Stimulated activated CD8-positive, alpha-beta memory T cell treated with anti-CD3 and anti-CD28 coated beads, Interleukin-4, amount 100 ng/mL, for 4 hours (primary cell): ENCODE results near the gene GDI1.
"Not testable (repeated sequence)": the region's sequence is repeated elsewhere in the genome, so short reads cannot be mapped to it uniquely, and the experiment has no call there.

ENCODE experiments used
- DNase-seq, 2 donors: peaks; one replicate each; pipeline ENCODE4 v3.0.0-alpha.2; 2020; ENCODE audit warnings: low read depth in 2 of 2, low spot score in 1 of 2

Gene GDI1

GRCh38 chrX:154436983-154437752 is at the start of gene GDI1:
Gene GDI1, plus strand, starts transcription at chrX:154437154. Its CDS starts 101 bp downstream, at chrX:154437255.
- no peak for DNase-seq

DNA sequence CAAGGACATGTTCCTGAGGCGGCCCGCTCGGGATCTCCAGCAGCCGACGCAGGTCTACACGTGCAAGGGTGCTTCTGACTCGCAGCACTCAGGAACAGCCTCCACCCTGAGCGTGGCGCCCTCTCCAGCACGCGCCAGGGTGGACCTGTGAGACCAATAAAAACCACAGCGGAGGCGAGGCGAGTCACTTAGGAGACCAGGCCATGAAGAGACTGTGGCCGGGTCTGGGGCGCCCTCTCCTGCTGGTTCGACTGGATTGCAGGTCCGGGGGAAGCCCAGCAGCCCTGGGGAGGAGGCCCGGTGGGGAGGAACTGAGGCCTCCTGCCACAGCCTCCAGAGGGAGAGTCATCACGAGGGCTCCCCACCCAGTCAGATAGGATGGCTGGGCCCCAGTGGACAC is 48.9 kb upstream of the GDI1 start:
- not testable (repeated sequence) for DNase-seq

- not testable (repeated sequence) for DNase-seq
Observed at GRCh38 chrX:154388649-154389048, 48.3 kb upstream of the GDI1 start.

DNA sequence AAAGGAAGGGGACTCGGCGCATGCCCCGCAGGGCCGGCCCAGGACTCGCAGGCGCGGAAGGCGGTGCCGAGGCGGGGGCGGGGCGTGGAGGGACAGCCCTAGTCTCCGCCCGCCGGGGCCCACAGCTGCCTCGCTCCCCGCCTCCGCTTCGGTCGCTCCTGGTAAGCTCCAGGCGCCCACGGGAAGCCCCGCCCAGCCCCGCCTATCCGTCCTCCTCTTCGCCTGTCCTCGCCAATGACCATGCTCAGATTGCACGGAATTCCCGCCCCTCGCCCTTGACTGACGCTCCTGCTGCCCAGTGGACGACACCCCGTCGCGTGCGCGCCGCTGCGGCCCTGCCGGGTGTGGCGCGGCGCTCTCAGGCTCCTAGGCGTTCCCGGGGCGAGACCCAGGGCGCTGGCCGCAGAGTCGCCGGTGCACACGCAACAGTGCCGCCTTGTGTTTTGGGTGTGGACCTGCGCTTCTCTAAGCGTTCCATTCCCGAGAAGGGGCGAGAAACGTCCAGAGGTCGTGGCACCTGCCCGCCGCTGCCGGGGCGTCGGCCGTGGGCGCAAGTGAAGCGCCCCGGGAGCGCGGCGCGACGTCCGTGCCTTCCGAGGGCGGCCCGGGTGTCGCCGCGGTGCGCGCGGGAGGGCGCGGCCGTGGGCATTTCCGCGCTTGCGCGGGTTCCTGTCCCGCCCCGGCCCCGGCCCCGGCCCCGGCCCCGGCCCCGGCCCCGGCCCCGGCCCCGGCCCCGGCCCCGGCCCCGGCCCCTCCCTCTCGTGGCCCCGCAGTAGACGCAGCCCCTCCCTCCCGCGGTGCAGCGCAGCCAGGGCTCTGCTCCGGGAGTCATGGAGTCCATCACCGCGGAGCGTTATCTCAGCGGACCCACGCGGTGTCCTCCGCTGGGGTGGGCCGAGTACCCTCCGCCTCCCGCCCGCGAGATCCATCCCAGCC is 46.9 kb upstream of the GDI1 start:
- not testable (repeated sequence) for DNase-seq

- not testable (repeated sequence) for DNase-seq
Observed at GRCh38 chrX:154396363-154396762, 40.6 kb upstream of the GDI1 start.

- DNase-seq = peak in 1 of 2 donors; percentile 46
Observed at GRCh38 chrX:154396973-154397887, 39.7 kb upstream of the GDI1 start.

GRCh38 chrX:154397888-154398667 is 38.9 kb upstream of the GDI1 start, which contains the start of gene RPL10:
Gene RPL10, plus strand, starts transcription at chrX:154398377. Its CDS starts 143 bp downstream, at chrX:154398520.
- peak; percentile 69 to 82 for DNase-seq

GRCh38 chrX:154398668-154399526 is 38.1 kb upstream of the GDI1 start:
- DNase-seq = peak; percentile 60 to 64

GRCh38 chrX:154399527-154400368 is 37.2 kb upstream of the GDI1 start:
- no peak for DNase-seq

DNA sequence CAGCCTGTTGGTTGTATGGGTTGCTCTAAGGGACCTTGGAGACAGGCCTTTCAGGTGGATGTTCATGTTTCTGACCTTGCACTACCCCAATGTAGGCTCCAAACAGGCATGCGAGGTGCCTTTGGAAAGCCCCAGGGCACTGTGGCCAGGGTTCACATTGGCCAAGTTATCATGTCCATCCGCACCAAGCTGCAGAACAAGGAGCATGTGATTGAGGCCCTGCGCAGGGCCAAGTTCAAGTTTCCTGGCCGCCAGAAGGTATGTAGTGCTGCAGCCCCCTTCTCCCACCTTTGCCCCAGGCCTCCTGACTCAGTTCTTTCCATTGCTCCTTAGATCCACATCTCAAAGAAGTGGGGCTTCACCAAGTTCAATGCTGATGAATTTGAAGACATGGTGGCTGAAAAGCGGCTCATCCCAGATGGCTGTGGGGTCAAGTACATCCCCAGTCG is 36.6 kb upstream of the GDI1 start:
- not testable (repeated sequence) for DNase-seq

DNA sequence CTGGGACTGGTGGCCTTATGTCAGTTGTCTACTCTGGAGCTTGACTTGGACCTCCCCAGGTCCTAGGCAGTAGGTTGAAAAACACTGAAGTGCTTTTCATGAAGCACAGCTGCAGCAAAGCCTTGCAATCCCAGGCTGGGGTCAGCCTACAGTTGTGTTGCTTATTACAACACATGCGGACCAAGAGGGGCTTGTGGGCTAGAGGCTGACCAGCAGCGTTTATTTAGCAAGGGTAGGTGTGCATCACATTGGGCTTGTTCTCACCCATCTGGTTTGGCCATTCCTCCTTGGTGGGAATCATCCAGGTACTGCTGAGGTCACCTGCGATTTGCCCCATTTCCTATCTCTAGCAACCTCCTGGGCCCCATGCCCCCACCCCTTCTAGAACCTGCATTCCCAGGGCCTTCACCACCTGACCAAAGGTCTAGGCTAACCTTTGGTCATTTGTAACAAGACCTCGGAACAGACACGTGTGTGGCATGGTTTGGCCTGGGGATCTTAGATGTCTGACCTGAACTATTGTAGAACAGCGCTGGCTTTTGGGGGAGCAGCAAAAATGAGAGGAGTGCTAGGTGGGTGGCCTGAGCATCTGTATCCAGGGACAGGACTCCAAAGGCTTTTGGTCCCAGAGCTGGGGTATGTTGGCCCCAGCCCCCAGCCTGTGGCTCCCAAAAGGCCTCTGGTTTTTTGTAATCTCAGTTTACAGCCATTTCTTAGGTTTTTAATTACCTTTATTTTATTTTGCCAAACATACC is 35.7 kb upstream of the GDI1 start:
- no peak for DNase-seq

- DNase-seq = no peak
Observed at GRCh38 chrX:154401918-154402621, 34.9 kb upstream of the GDI1 start.

DNA sequence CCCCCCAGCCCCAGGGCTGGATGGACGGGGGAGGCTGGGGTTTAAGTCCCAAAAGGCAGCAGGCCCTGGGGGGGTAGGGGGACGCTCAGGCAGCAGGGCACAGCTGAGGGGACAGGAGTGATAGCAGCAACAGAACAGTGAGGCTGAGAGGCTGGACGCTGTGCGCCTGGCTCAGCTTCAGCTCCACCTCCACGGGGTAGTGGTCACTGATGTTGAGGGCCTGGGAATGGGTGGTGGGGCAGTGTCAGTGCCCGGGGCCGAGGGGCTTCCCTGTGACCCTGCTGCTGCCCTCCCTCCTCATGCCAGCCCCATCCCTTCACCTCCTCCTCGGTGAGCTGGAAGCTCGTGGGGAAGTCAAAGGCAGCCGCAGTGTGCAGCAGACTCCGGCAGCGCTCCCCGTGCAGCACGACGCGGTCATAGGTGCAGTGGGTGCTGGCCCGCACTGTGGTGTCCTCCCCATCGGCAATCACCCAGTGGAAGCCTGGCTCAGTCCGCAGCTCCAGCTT is 34.3 kb upstream of the GDI1 start:
- no peak for DNase-seq

DNA sequence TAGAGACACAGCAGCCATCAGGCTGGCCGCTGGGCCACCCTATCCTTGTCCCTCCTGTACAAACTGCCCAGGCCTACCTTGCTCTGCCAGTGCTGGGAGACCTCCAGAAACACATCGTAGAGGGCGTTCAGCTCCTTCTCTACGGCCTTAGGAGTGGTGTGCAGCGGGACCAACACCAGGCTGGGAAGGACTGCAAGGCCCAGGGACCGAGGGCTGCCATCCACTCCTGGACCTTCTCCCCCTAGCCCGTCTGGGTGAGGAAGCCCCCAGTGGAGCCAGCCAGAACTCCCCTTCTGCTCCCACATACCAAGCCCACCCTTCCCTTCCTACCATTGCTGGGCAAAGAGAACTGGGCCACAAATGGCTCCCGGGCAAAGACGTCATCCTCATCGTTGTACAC is 33.8 kb upstream of the GDI1 start:
- DNase-seq = no peak

DNA sequence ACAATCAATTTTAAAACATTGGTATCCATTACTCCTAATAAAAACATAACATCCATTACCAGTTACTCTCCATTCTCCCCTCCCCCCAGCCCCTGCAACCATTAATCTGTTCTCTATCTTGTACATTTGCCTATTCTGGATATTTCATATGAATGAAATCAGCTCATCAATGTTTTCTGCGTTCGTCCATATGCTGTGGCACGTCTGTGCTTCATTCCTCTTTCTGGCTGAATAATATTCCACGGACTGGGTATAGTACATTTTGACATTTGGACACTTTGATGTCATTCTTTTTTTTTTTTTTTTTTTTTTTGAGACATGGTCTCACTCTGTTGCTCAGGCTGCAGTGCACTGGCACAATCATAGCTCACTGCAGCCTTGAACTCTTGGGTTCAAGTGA is 33.1 kb upstream of the GDI1 start:
- no peak for DNase-seq

DNA sequence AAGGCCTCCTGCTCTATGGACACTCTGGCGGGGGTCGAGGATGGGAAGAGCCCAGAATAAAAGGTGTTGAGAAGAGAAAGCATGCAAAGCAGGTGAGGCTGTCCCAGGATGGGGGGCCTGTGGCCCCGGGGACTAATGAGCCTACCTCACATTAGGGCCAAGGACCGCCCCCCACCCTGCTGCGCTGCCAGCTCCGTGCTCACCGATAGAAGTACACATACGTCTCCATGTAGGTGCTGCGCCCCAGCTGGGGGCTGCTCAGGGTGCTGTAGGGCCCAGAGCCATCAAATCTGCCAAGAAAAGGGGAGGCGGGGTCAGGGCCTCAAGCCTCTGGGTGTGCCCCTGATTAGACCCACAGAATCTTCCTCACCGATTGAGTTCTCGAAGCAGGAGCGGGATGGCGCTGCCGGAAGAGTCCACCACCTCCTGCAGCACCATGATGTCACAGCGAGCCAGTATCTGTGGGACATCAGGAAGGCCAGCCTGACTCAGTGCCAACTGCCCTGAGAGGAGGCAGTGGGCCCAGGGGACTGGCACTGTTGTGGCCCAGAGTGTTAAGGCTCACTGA is 32.2 kb upstream of the GDI1 start:
- no peak for DNase-seq
